GM12892 (cell line): ENCODE data around the gene ACSF3.
A peak's percentile ranks its signal among the peaks of the same experiment; 100 is the strongest.
"Not testable (repeated sequence)": the region's sequence is repeated elsewhere in the genome, so short reads cannot be mapped to it uniquely, and the experiment has no call there.

Source experiments
- DNase-seq: peaks from one replicate; pipeline ENCODE4 v3.0.0; 2011; ENCODE audit not compliant: insufficient read length
- FAIRE-seq: peaks from 2 replicates; lab custom pipeline; 2011; peaks lifted over from hg19 to GRCh38; lab: Jason Lieb, UNC
- POLR2A ChIP-seq: IDR thresholded peaks from 2 replicates; pipeline ENCODE4 v1.6.1; 2011; ENCODE audit warnings: low read depth, low read length, control low read depth
- POLR2AphosphoS5 ChIP-seq: IDR thresholded peaks from 2 replicates; pipeline ENCODE4 v1.6.1; 2011; ENCODE audit warnings: low read depth, low read length, control low read depth
- TAF1 ChIP-seq: IDR thresholded peaks from 2 replicates; pipeline ENCODE4 v1.6.1; 2011; ENCODE audit warnings: low read depth, mild to moderate bottlenecking, control low read depth, low read length, borderline replicate concordance

The ACSF3 gene

DNA sequence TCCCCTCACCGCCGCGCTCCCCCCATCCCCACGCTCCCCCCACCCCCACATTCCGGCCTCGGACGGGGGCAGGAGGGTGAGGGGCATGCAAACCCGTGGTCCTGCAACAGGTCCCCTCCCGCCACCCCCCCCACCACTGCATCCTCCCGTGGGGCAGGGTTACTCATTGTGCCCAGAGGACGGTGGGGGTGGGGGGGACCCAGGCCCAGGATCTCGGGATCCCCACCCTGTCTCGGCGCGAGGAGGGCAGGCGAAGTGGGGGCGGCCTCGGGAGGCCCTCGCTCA lies 98.2 kb downstream of the ACSF3 start:
- TF ChIP-seq POLR2A (no peak), POLR2AphosphoS5 (no peak), TAF1 (no peak)
- DNase-seq (no peak), FAIRE-seq (no peak)

DNA sequence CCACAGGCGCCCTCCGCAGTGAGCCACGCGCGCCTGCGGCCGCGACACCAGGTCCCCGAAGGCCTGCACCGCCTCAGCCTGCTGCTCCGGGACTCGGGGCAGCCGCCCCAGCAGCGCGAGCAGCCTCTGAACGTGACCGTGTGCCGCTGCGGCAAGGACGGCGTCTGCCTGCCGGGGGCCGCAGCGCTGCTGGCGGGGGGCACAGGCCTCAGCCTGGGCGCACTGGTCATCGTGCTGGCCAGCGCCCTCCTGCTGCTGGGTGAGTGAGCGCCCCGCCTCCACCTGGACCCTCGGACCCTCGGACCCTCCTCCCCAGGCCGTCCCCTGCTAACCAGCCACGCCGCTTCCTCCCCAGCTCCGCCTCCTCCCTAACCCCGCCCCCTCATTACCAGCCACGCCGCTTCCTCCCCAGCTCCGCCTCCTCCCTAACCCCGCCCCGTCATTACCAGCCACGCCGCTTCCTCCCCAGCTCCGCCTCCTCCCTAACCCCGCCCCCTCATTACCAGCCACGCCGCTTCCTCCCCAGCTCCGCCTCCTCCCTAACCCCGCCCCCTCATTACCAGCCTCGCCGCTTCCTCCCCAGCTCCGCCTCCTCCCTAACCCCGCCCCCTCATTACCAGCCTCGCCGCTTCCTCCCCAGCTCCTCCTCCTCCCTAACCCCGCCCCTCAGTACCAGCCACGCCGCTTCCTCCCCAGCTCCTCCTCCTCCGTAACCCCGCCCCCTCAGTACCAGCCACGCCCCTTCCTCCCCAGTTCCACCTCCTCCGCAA lies 98.7 kb downstream of the ACSF3 start:
- not testable (repeated sequence) for DNase-seq
- peak; percentile 53 for FAIRE-seq

DNA sequence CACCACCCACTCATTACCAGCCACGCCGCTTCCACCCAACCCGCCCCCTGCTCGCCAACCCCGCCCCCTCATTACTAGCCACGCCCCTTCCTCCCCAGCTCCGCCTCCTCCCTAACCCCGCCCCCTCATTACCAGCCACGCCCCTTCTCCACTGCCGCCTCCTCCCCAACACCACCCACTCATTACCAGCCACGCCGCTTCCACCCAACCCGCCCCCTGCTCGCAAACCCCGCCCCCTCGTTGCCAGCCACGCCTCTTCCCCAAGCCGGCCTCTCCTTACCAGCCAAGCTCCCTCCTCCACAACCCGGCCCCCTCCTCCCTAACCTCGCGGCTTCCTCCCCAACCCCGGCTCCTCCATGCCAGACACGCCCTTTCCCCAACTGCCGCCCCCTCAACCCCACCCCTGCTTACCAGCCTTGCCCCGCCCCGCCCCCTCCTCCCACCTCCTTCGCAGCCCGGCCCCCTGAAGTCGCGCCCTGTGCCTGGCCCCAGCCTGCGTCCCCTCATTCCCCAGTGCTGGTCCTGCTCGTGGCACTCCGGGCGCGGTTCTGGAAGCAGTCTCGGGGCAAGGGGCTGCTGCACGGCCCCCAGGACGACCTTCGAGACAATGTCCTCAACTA lies 99.4 kb downstream of the ACSF3 start:
- no peak for TF ChIP-seq TAF1
- no peak for TF ChIP-seq POLR2AphosphoS5
- TF ChIP-seq POLR2A: no peak
- FAIRE-seq (peak; percentile 92), DNase-seq (peak; percentile 73)

DNA sequence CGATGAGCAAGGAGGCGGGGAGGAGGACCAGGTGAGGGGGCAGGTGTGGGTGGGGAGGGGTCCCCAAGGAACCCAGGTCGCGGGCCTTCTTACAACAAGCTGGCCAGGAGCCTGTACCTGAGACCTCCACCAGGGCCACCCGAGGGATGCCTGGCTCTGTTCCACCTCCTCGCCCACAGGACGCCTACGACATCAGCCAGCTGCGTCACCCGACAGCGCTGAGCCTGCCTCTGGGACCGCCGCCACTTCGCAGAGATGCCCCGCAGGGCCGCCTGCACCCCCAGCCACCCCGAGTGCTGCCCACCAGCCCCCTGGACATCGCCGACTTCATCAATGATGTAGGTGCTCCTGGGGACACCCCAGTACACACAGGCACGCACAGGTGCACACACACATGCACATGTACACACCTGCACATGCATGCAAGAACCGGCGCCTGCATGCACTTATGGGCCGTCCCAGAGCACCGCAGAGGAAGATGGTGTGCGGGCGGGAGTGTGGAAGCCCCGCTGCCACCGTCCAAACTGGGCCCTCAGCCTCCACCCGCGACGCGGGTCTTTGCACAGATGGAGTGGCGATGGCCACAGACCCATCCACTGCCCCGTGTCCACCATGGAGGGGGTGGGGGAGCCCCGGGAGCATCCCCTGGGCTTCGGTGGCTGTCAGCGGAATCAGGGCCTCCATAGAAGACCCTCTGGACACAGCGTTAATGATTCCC lies 100.1 kb downstream of the ACSF3 start:
- no peak for FAIRE-seq
- TF ChIP-seq POLR2A (no peak), TAF1 (no peak), POLR2AphosphoS5 (no peak)
- DNase-seq: peak; percentile 27

GRCh38 chr16:89194340-89195311 lies 101.0 kb downstream of the ACSF3 start:
- DNase-seq: no peak
- TF ChIP-seq POLR2A (no peak), POLR2AphosphoS5 (no peak), TAF1 (no peak)
- no peak for FAIRE-seq

GRCh38 chr16:89195521-89196171 lies 102.0 kb downstream of the ACSF3 start:
- no peak for TF ChIP-seq TAF1
- no peak for TF ChIP-seq POLR2A
- no peak for TF ChIP-seq POLR2AphosphoS5
- no peak for FAIRE-seq
- no peak for DNase-seq

GRCh38 chr16:89197033-89197632 lies 103.5 kb downstream of the ACSF3 start:
- no peak for TF ChIP-seq TAF1
- TF ChIP-seq POLR2AphosphoS5: no peak
- FAIRE-seq: no peak
- no peak for DNase-seq

GRCh38 chr16:89197633-89198416 lies 104.2 kb downstream of the ACSF3 start:
- TF ChIP-seq TAF1: no peak
- no peak for TF ChIP-seq POLR2A
- TF ChIP-seq POLR2AphosphoS5: no peak
- DNase-seq: no peak
- no peak for FAIRE-seq

DNA sequence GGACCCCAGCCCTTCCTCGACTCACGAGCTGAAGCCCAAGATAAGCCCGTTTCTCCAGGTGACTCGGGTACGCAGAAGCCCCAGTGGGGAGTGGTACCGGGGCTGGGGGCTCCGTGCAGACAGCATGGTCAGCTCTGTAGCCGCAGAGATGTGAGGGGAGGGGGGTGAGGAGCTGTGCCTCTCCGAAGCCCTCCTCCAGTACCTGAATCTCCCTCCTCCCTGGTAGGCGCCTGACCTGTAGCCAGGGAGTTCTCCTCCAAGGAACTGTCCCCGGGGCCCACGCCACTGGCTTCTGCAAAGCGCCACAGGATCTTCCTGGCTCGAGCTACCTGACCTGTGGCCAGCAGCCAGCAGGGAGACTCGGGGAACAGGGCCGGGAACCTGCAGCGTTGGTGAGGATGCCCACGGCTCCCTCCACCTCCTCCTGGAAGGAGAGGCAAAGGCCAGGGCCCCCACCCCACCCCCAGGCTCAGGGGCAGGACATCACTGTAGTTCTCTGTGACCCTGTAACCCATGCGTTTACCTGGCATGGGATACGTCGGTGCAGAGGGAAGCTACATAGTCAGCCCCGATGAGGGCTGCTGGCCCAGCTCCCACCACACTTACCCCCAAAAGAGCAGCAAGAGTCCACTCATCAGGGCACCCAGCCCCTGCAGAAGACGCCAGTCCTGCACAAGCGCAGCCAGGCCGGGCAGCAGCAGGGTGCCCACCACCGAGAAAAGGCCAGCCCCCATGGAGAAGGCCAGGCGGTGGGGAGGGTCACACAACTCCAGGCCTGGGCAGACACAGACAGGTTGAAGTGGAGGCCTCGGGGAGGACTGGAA lies 105.0 kb downstream of the ACSF3 start:
- no peak for FAIRE-seq
- TF ChIP-seq POLR2AphosphoS5 (no peak), TAF1 (no peak), POLR2A (no peak)
- DNase-seq: peak; percentile 27
